Cardiac muscle cell (in vitro differentiated cells and primary cell): ENCODE measurements around the gene TLCD1. TPM values are rescaled to one million over a fixed set of nuclear protein-coding genes. Genes with fewer than 3 reads are reported as not detected.

ENCODE experiments used
- DNase-seq, 2 donors: peaks; one replicate each; pipeline versions ENCODE4 v3.0.0 to v3.0.0-alpha.2; 2010 to 2017; ENCODE audit warnings: low read depth in 1 of 2, low spot score in 1 of 2
- H3K27ac ChIP-seq: fragments of 200-600 bp; sonication (generic); 2 replicates; pipeline ENCODE4 v1.5.1; 2016
- H3K27me3 ChIP-seq: fragments of 200-600 bp; sonication (generic); 2 replicates; pipeline ENCODE4 v1.6.0; 2016; ENCODE audit warnings: control low read depth
- H3K36me3 ChIP-seq: fragments of 200-600 bp; sonication (generic); 2 replicates; pipeline ENCODE4 v1.5.1; 2016; ENCODE audit warnings: control low read depth
- H3K4me1 ChIP-seq: fragments of 200-600 bp; sonication (generic); 2 replicates; pipeline ENCODE4 v1.8.1; 2017; ENCODE audit warnings: low read depth, mild to moderate bottlenecking, mixed run types
- H3K4me3 ChIP-seq: fragments of 200-600 bp; sonication (generic); 2 replicates; pipeline ENCODE4 v1.5.1; 2016; ENCODE audit warnings: mild to moderate bottlenecking
- H3K9me3 ChIP-seq: fragments of 200-600 bp; sonication (generic); 2 replicates; pipeline ENCODE4 v1.5.1; 2017; ENCODE audit warnings: low read depth, mild to moderate bottlenecking, control low read depth
- CTCF ChIP-seq: IDR thresholded peaks from 2 replicates; pipeline ENCODE4 v1.5.1; 2012; ENCODE audit warnings: low read depth, mild to moderate bottlenecking, low read length
- polyA plus RNA-seq: library from polyadenylated mRNA; unstranded; fragments of >200 nt; fragmentation: Nextera tagmentation; extraction: Ambion mirVana; gene quantifications from 2 replicates; pipeline ENCODE4 v1.2.1, GENCODE V29; 2016
- total RNA-seq: library from RNA; depleted of rRNA; stranded (reverse); fragments of >200 nt; gene quantifications from 2 replicates; pipeline ENCODE4 v1.2.3, GENCODE V29; 2016

TLCD1 gene
- total and polyA plus RNA-seq, 2 experiments from 2014 or later = 3.0 to 15.4 TPM

GRCh38 chr17:28703552-28704218, 22.3 kb downstream of the TLCD1 start:
- Histone ChIP-seq H3K9me3 (no peaks in the 10 kb centered on the region), H3K27ac (no peak overlapping the region), H3K4me3 (no peak overlapping the region), H3K4me1 (no peaks in the 10 kb centered on the region), H3K27me3 (no peaks in the 10 kb centered on the region), H3K36me3 (peaks cover 36% of the 10 kb centered on the region)
- DNase-seq = no peak
- no peak for TF ChIP-seq CTCF

DNA sequence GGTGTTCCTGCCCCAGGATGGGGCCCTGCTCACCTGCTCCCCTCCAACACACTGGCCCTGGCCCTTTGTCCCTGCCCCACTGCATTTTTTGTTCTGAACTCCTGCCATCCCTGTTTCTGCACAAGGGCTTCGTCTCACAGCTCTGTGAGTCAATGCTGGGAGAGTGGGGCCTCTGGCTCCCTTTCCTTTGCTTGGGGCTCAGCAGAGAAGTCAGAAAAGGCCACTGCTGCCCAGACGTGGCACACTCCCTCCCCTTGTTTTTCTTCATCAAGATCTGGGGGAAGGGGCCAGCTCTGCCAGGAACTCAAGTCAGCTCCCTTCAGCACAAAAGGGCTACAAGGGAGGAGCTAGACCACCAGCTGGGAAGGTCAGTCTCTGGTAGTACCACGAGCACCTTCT, 23.3 kb downstream of the TLCD1 start:
- Histone ChIP-seq H3K4me3 (no peak overlapping the region), H3K27ac (no peak overlapping the region), H3K36me3 (peaks cover 44% of the 10 kb centered on the region), H3K4me1 (no peaks in the 10 kb centered on the region), H3K27me3 (no peaks in the 10 kb centered on the region), H3K9me3 (no peaks in the 10 kb centered on the region)
- TF ChIP-seq CTCF = no peak
- no peak for DNase-seq

DNA sequence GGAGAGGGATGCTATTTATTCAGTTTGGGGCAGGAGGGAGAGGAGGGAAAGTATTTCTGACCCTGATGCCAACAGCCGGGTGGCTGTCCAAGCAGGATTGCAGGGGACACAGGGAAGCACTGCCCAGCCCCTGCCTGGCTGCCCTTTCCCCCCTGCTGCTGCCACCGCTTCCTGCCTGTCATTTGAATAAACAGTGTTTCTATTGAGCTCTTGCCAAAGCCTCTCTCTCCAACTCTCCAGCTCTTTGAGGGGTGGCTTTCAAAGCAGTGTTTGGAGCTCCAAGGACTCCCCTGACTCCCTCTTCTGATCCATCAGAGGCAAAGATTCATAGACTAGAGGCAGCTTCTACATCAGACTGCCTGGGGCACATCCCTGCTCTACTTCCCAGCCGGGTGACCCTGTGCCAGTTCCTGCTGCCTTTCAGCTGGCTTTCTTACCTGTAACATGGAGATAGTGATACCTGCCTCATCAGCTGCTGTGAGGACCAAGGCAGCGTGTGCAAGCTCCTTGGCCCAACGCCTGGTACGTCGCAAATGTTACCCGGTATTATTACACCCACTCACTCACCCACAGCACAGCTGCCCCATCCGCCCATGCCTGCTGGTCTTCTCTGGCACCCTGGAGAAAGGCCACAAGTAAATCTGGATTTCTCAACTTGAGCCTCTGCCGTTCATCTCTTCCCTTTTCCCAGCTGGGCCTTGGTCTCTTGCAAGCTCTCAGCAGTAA, 23.8 kb downstream of the TLCD1 start:
- no peaks in the 10 kb centered on the region for H3K4me1 ChIP-seq
- DNase-seq = no peak
- H3K36me3 ChIP-seq = peaks cover 49% of the 10 kb centered on the region
- H3K4me3 ChIP-seq = no peak overlapping the region
- H3K27ac ChIP-seq = no peak overlapping the region
- no peaks in the 10 kb centered on the region for H3K9me3 ChIP-seq
- H3K27me3 ChIP-seq = no peaks in the 10 kb centered on the region
- no peak for TF ChIP-seq CTCF

DNA sequence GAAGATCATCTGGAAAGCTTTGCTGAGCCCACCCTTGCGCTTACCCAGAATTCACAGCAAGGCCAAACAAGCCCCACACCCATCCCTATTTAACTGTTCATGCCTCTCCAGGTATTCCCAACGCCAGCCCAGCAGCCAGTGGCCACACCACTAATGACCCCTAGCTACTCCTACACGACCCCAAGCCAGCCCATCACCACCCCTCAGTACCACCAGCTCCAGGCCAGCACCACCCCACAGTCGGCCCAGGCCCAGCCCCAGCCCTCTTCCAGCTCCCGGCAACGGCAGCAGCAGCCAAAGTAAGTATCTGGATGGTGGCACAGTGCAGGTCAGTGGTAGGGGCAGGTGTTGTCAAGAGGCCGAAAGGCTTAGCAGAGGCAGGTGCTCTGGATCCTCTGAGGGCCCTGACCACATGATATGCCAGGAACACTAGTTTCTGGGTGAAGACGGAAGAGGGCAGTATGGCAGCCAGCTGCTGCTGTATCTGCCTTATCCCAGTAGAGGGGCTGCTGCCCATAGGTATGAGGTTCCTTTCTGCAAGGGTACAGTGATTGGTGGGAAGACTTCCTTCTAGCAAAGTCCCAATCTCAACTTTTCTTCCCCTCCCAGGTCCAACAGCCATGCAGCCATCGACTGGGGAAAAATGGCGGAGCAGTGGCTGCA, 25.1 kb downstream of the TLCD1 start:
- no peak overlapping the region for H3K27ac ChIP-seq
- H3K27me3 ChIP-seq = no peaks in the 10 kb centered on the region
- H3K36me3 ChIP-seq = peaks cover 57% of the 10 kb centered on the region
- H3K4me1 ChIP-seq = no peaks in the 10 kb centered on the region
- DNase-seq = no peak
- no peak overlapping the region for H3K4me3 ChIP-seq
- H3K9me3 ChIP-seq = no peaks in the 10 kb centered on the region
- no peak for TF ChIP-seq CTCF

DNA sequence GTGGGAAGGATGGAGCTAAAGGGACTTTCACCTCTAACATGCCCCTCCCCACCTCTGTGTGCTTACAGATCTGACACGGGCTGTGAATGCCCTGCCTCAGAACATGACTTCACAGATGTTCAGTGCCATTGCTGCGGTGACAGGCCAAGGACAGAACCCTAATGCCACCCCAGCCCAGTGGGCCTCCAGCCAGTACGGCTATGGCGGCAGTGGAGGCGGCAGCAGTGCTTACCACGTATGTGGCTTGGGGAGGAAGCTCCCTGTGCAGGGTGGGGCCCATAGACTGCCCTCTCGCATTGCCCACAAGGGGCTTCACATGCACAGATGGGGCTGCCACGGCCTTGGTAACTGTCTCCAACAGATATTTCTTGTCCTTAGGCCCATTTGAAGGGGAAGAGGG, 25.8 kb downstream of the TLCD1 start:
- no peaks in the 10 kb centered on the region for H3K9me3 ChIP-seq
- TF ChIP-seq CTCF = no peak
- H3K27me3 ChIP-seq = no peaks in the 10 kb centered on the region
- H3K4me1 ChIP-seq = no peaks in the 10 kb centered on the region
- no peak for DNase-seq
- H3K4me3 ChIP-seq = no peak overlapping the region
- peaks cover 64% of the 10 kb centered on the region for H3K36me3 ChIP-seq
- H3K27ac ChIP-seq = no peak overlapping the region
